ENCODE results near the gene RSPH1. TPM values are rescaled to one million over a fixed set of nuclear protein-coding genes. Genes with fewer than 3 reads are reported as not detected.

The RSPH1 gene
- total RNA-seq, 1 experiment from 2014 or later: 0.51 TPM

DNA sequence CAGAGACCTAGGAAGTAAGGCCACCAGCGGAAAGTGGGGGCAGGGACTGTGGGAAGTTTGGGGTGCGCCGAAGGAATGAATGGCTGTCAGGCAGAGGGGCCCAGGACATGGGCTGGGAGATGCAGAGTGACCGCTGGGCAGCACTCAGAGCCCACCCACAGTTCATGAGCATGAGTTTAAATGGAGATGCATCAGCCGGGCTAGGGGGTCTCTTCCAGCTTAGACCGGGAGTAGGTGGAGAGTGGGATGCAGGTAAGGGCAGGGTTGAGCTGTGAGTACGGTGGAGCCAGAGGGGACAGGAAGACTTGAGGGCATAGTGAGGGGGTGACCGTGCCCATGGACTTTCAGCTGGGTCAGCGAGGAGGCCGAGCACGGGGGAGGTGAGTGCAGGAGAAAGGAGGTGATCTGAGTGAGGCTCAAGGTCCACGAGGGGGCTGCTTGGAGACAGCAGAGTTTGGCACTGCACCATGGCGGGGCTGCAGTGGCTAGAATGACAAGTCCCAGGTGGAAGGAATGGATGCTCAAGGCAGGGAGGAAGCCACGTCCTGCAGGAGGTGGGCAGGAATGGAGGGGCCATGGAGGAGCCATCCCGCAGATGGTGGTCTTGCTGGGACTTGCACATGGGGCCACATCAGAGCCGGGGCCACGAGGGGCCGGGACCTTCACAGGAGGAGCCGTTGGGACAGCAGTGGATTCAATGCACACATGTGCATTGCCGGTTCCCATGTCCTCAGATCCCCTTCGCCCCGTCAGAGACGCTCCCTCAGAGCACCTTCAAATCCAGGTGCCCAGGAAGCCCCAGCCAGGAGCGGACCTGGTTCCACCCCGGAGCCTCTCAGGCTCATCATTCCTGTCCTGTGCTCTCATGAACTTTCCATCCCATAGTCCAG is 57.5 kb downstream of the RSPH1 start:
- CTCF ChIA-PET: interaction anchor here (0.6 kb wide), 1 partner anchor 37 kb away, joined by 3 read pairs; no protein-coding TSS in a partner anchor
- peaks cover 6% of the 10 kb centered on the region for H3K4me1 Mint-ChIP-seq (ENCODE audit: insufficient read depth, unreplicated experiment)
- H3K4me3 Mint-ChIP-seq (ENCODE audit: unreplicated experiment): no peak overlapping the region
- peaks cover 53% of the 10 kb centered on the region for H3K27me3 Mint-ChIP-seq (ENCODE audit: insufficient read depth, unreplicated experiment)
- TF ChIP-seq, protein P1, sequence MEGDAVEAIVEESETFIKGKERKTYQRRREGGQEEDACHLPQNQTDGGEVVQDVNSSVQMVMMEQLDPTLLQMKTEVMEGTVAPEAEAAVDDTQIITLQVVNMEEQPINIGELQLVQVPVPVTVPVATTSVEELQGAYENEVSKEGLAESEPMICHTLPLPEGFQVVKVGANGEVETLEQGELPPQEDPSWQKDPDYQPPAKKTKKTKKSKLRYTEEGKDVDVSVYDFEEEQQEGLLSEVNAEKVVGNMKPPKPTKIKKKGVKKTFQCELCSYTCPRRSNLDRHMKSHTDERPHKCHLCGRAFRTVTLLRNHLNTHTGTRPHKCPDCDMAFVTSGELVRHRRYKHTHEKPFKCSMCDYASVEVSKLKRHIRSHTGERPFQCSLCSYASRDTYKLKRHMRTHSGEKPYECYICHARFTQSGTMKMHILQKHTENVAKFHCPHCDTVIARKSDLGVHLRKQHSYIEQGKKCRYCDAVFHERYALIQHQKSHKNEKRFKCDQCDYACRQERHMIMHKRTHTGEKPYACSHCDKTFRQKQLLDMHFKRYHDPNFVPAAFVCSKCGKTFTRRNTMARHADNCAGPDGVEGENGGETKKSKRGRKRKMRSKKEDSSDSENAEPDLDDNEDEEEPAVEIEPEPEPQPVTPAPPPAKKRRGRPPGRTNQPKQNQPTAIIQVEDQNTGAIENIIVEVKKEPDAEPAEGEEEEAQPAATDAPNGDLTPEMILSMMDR (IDR thresholded peaks at IDR 0.05; ENCODE audit: unreplicated experiment): no peak
- no peak for DNase-seq (ENCODE audit: unreplicated experiment)
- intact Hi-C loops (cut with micrococcal nuclease): no loop called here
- H3K9me3 Mint-ChIP-seq (ENCODE audit: unreplicated experiment): peaks cover 7% of the 10 kb centered on the region
- POLR2A ChIA-PET: no interaction called here
- peaks cover 5% of the 10 kb centered on the region for H3K36me3 Mint-ChIP-seq (ENCODE audit: insufficient read depth, unreplicated experiment)
- no TSS peak for BruUV-seq (replicated peaks)
- no peak overlapping the region for H3K27ac Mint-ChIP-seq (ENCODE audit: low read depth, unreplicated experiment)

DNA sequence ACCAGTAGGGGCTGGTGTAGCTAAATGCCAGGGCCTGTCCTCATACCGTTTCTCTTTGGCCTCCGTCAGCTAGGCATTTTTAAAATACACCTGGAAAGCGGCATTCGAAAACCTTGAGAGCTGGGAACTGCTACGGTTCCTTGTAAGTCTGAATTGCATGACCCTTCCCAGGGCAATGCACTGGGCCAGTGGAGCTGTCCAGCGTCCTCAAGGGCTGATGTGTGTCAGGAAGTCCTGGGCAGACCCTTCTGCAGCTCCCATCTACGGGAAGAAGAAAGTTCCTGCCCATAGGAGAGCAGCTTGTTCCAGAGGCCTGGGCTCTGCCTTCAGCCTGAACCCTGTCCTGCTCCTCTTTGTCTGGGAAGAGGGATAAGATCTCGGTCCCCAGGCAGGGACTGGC is 58.2 kb downstream of the RSPH1 start:
- POLR2A ChIA-PET: no interaction called here
- Mint-ChIP-seq H3K36me3 (ENCODE audit: insufficient read depth, unreplicated experiment) (peaks cover 5% of the 10 kb centered on the region), H3K27me3 (ENCODE audit: insufficient read depth, unreplicated experiment) (peaks cover 53% of the 10 kb centered on the region), H3K27ac (ENCODE audit: low read depth, unreplicated experiment) (no peak overlapping the region), H3K4me1 (ENCODE audit: insufficient read depth, unreplicated experiment) (peaks cover 6% of the 10 kb centered on the region), H3K9me3 (ENCODE audit: unreplicated experiment) (peaks cover 7% of the 10 kb centered on the region), H3K4me3 (ENCODE audit: unreplicated experiment) (no peak overlapping the region)
- TF ChIP-seq, protein P1 (IDR thresholded peaks at IDR 0.05; ENCODE audit: unreplicated experiment): no peak
- BruUV-seq (replicated peaks): no TSS peak
- intact Hi-C loops (cut with micrococcal nuclease): no loop called here
- CTCF ChIA-PET: interaction anchor here (0.6 kb wide), 1 partner anchor 696 kb away, joined by 3 read pairs; no protein-coding TSS in a partner anchor
- no peak for DNase-seq (ENCODE audit: unreplicated experiment)

DNA sequence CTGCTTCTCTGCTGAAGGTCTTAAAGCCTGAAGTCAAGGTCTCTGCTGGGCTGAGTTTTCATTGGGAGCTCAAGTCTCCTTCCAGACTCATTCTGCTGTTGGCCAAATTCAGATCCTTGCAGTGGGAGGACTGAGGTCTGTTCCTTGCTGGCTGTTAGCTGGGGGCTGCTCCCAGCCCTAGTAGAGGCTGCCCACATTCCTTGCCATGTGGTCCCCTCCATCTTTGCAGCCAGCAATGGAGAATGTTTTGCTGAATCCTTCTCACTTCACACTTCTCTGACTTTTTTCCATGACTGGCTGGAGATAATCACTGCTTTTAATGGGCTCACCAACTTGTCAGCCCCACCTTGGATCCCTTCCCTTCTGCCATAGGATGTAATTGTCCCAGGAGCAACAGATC is 59.1 kb downstream of the RSPH1 start:
- Mint-ChIP-seq H3K27ac (ENCODE audit: low read depth, unreplicated experiment) (no peak overlapping the region), H3K36me3 (ENCODE audit: insufficient read depth, unreplicated experiment) (peaks cover 5% of the 10 kb centered on the region), H3K4me3 (ENCODE audit: unreplicated experiment) (no peak overlapping the region), H3K9me3 (ENCODE audit: unreplicated experiment) (peaks cover 7% of the 10 kb centered on the region), H3K27me3 (ENCODE audit: insufficient read depth, unreplicated experiment) (peaks cover 53% of the 10 kb centered on the region), H3K4me1 (ENCODE audit: insufficient read depth, unreplicated experiment) (peaks cover 6% of the 10 kb centered on the region)
- ChIA-PET POLR2A (no interaction called here), CTCF (interaction anchor here (1.0 kb wide), 1 partner anchor 126 kb away, joined by 3 read pairs; no protein-coding TSS in a partner anchor)
- DNase-seq (ENCODE audit: unreplicated experiment): no peak
- intact Hi-C loops (cut with micrococcal nuclease): no loop called here
- TF ChIP-seq, protein P1 (IDR thresholded peaks at IDR 0.05; ENCODE audit: unreplicated experiment): no peak
- BruUV-seq (replicated peaks): no TSS peak

DNA sequence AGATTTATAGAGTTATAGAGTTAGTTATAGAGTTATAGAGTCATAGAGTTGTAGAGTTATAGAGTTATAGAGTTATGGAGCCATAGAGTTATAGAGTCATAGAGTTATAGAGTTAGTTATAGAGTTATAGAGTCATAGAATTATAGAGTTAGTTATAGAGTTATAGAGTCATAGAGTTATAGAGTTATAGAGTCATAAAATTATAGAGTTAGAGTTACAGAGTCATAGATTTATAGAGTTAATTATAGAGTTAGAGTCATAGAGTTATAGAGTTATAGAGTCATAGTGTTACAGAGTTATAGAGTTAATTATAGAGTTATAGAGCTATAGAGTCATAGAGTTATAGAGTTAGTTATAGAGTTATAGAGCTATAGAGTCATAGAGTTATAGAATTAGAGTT is 60.2 kb downstream of the RSPH1 start:
- no TSS peak for BruUV-seq (replicated peaks)
- TF ChIP-seq, protein P1 (IDR thresholded peaks at IDR 0.05; ENCODE audit: unreplicated experiment): no peak
- DNase-seq (ENCODE audit: unreplicated experiment): no peak
- peaks cover 7% of the 10 kb centered on the region for H3K9me3 Mint-ChIP-seq (ENCODE audit: unreplicated experiment)
- peaks cover 6% of the 10 kb centered on the region for H3K4me1 Mint-ChIP-seq (ENCODE audit: insufficient read depth, unreplicated experiment)
- peaks cover 5% of the 10 kb centered on the region for H3K36me3 Mint-ChIP-seq (ENCODE audit: insufficient read depth, unreplicated experiment)
- peaks cover 56% of the 10 kb centered on the region for H3K27me3 Mint-ChIP-seq (ENCODE audit: insufficient read depth, unreplicated experiment)
- no peak overlapping the region for H3K4me3 Mint-ChIP-seq (ENCODE audit: unreplicated experiment)
- no peak overlapping the region for H3K27ac Mint-ChIP-seq (ENCODE audit: low read depth, unreplicated experiment)
- POLR2A ChIA-PET: no interaction called here
- CTCF ChIA-PET: interaction anchor here (0.6 to 1.1 kb wide), 3 partner anchors 116 to 291 kb away, joined by 3 to 7 read pairs (median 5); no protein-coding TSS in a partner anchor
- intact Hi-C loops (cut with micrococcal nuclease): no loop called here
